ENCODE measurements around the gene MMS19. TPM values are rescaled to one million over a fixed set of nuclear protein-coding genes. Genes with fewer than 3 reads are reported as not detected.
"Not testable (repeated sequence)": the region's sequence is repeated elsewhere in the genome, so short reads cannot be mapped to it uniquely, and the experiment has no call there.

MMS19 gene
- total RNA-seq, 4 donors from 2014 or later: 80.2 to 127 (median 85.7) TPM

- H3K36me3 ChIP-seq: no peaks in the 10 kb centered on the region
- no peaks in the 10 kb centered on the region for H3K27me3 ChIP-seq
- no peak for DNase-seq
- no peaks in the 10 kb centered on the region for H3K4me1 ChIP-seq
- H3K9me3 ChIP-seq: no peaks in the 10 kb centered on the region
- TF ChIP-seq POLR2A (IDR thresholded peaks at IDR 0.05) (no peak), CTCF (IDR thresholded peaks at IDR 0.05) (no peak)
- no peak overlapping the region for H3K4me3 ChIP-seq
- no peak overlapping the region for H3K27ac ChIP-seq
Measured at GRCh38 chr10:97529685-97530465, 31.7 kb upstream of the MMS19 start.

- H3K27me3 ChIP-seq, DNase-seq, H3K4me1 ChIP-seq, H3K9me3 ChIP-seq, H3K36me3 ChIP-seq, H3K4me3 ChIP-seq, H3K27ac ChIP-seq: not testable (repeated sequence)
Measured at GRCh38 chr10:97528876-97529275, 30.7 kb upstream of the MMS19 start.

GRCh38 chr10:97525683-97526110 lies 27.5 kb upstream of the MMS19 start:
- H3K36me3 ChIP-seq: no peaks in the 10 kb centered on the region
- DNase-seq: no peak
- no peak overlapping the region for H3K27ac ChIP-seq
- no peaks in the 10 kb centered on the region for H3K9me3 ChIP-seq
- TF ChIP-seq POLR2A (IDR thresholded peaks at IDR 0.05): no peak
- no peak for TF ChIP-seq CTCF (IDR thresholded peaks at IDR 0.05)
- H3K27me3 ChIP-seq: no peaks in the 10 kb centered on the region
- no peak overlapping the region for H3K4me3 ChIP-seq
- H3K4me1 ChIP-seq: no peaks in the 10 kb centered on the region

GRCh38 chr10:97525086-97525485 lies 26.9 kb upstream of the MMS19 start:
- Histone ChIP-seq H3K4me3 (no peak overlapping the region), H3K9me3 (no peaks in the 10 kb centered on the region), H3K36me3 (no peaks in the 10 kb centered on the region), H3K27me3 (no peaks in the 10 kb centered on the region), H3K27ac (no peak overlapping the region), H3K4me1 (no peaks in the 10 kb centered on the region)
- no peak for DNase-seq
- TF ChIP-seq CTCF (IDR thresholded peaks at IDR 0.05): no peak
- no peak for TF ChIP-seq POLR2A (IDR thresholded peaks at IDR 0.05)

GRCh38 chr10:97522937-97523336 lies 24.7 kb upstream of the MMS19 start:
- H3K27ac ChIP-seq: no peak overlapping the region
- no peak for TF ChIP-seq POLR2A (IDR thresholded peaks at IDR 0.05)

GRCh38 chr10:97522071-97522470 lies 23.8 kb upstream of the MMS19 start:
- no peaks in the 10 kb centered on the region for H3K36me3 ChIP-seq
- TF ChIP-seq POLR2A (IDR thresholded peaks at IDR 0.05) (no peak), CTCF (IDR thresholded peaks at IDR 0.05) (no peak)
- no peak overlapping the region for H3K4me3 ChIP-seq
- H3K27ac ChIP-seq: no peak overlapping the region
- H3K9me3 ChIP-seq: no peaks in the 10 kb centered on the region
- no peak for DNase-seq
- H3K27me3 ChIP-seq: no peaks in the 10 kb centered on the region
- no peaks in the 10 kb centered on the region for H3K4me1 ChIP-seq

More at GRCh38 chr10:97522937-97523336, 24.7 kb upstream of the MMS19 start:
- DNase-seq: no peak
- Histone ChIP-seq H3K4me3 (no peak overlapping the region), H3K27me3 (no peaks in the 10 kb centered on the region), H3K4me1 (no peaks in the 10 kb centered on the region), H3K9me3 (no peaks in the 10 kb centered on the region), H3K36me3 (no peaks in the 10 kb centered on the region)
